ENCODE data around the gene IL13. TPM values are rescaled to one million over a fixed set of nuclear protein-coding genes. Genes with fewer than 3 reads are reported as not detected.

IL13 gene
- total RNA-seq, 1 experiment from 2014 or later, result not detected

DNA sequence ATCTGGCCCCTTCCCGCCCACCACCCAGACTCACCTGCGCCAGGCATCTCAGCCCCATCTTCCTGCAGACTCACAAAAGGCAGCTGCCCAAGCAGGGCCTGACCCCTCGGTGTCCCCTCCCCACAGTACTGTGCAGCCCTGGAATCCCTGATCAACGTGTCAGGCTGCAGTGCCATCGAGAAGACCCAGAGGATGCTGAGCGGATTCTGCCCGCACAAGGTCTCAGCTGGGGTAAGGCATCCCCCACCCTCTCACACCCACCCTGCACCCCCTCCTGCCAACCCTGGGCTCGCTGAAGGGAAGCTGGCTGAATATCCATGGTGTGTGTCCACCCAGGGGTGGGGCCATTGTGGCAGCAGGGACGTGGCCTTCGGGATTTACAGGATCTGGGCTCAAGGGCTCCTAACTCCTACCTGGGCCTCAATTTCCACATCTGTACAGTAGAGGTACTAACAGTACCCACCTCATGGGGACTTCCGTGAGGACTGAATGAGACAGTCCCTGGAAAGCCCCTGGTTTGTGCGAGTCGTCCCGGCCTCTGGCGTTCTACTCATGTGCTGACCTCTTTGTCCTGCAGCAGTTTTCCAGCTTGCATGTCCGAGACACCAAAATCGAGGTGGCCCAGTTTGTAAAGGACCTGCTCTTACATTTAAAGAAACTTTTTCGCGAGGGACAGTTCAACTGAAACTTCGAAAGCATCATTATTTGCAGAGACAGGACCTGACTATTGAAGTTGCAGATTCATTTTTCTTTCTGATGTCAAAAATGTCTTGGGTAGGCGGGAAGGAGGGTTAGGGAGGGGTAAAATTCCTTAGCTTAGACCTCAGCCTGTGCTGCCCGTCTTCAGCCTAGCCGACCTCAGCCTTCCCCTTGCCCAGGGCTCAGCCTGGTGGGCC lies 1.9 kb downstream of the IL13 start:
- ChIA-PET POLR2A (no interaction called here), RAD21 (ENCODE audit: low non-redundant PET in 1 of 2, low total read pairs in 2 of 2, uncharacterized antibody in 2 of 2, unreplicated experiment in 2 of 2) (no interaction called here), CTCF (no interaction called here)
- Histone ChIP-seq H3K36me3 (ENCODE audit: control insufficient read depth in 1 of 2, insufficient read depth in 2 of 2, low read length in 2 of 2) (no peaks in the 10 kb centered on the region), H3K9me2 (ENCODE audit: insufficient read depth) (no peaks in the 10 kb centered on the region), H3K4me3 (replicated peaks in 1 of 2; ENCODE audit: low read depth in 1 of 2, low read length in 2 of 2) (no peak overlapping the region), H3K4me1 (ENCODE audit: control insufficient read depth in 1 of 2, insufficient read depth in 2 of 2, low read length in 2 of 2) (no peaks in the 10 kb centered on the region), H3K4me2 (ENCODE audit: low read length) (no peak overlapping the region), H3K27me3 (ENCODE audit: insufficient read depth, low read length) (no peaks in the 10 kb centered on the region), H3K79me2 (ENCODE audit: insufficient read depth, low read length) (no peaks in the 10 kb centered on the region), H4K20me1 (ENCODE audit: insufficient read depth) (no peaks in the 10 kb centered on the region), H3K27ac (ENCODE audit: low read depth, low read length) (no peak overlapping the region), H2AFZ (ENCODE audit: low read depth, low read length, poor library complexity, severe bottlenecking) (no peak overlapping the region), H3K9ac (ENCODE audit: low read length) (no peak overlapping the region), H3K9me3 (ENCODE audit: control insufficient read depth in 1 of 2, insufficient read depth in 1 of 2, low read depth in 1 of 2, low read length in 2 of 2) (no peaks in the 10 kb centered on the region)
- DNase-seq (ENCODE audit: low read depth, low spot score) (no peak), ATAC-seq (no peak)
- intact Hi-C loops (cut with micrococcal nuclease), result no loop called here
- no TSS peak for BruUV-seq (replicated peaks)
- TF ChIP-seq, protein P1, sequence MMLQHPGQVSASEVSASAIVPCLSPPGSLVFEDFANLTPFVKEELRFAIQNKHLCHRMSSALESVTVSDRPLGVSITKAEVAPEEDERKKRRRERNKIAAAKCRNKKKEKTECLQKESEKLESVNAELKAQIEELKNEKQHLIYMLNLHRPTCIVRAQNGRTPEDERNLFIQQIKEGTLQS (IDR thresholded peaks at IDR 0.05), result no peak
- TF ChIP-seq YY1 (IDR thresholded peaks at IDR 0.05; ENCODE audit: extremely low read depth, insufficient replicate concordance, low read depth, low read length), result no peak
- TF ChIP-seq, protein P2, sequence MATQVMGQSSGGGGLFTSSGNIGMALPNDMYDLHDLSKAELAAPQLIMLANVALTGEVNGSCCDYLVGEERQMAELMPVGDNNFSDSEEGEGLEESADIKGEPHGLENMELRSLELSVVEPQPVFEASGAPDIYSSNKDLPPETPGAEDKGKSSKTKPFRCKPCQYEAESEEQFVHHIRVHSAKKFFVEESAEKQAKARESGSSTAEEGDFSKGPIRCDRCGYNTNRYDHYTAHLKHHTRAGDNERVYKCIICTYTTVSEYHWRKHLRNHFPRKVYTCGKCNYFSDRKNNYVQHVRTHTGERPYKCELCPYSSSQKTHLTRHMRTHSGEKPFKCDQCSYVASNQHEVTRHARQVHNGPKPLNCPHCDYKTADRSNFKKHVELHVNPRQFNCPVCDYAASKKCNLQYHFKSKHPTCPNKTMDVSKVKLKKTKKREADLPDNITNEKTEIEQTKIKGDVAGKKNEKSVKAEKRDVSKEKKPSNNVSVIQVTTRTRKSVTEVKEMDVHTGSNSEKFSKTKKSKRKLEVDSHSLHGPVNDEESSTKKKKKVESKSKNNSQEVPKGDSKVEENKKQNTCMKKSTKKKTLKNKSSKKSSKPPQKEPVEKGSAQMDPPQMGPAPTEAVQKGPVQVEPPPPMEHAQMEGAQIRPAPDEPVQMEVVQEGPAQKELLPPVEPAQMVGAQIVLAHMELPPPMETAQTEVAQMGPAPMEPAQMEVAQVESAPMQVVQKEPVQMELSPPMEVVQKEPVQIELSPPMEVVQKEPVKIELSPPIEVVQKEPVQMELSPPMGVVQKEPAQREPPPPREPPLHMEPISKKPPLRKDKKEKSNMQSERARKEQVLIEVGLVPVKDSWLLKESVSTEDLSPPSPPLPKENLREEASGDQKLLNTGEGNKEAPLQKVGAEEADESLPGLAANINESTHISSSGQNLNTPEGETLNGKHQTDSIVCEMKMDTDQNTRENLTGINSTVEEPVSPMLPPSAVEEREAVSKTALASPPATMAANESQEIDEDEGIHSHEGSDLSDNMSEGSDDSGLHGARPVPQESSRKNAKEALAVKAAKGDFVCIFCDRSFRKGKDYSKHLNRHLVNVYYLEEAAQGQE (IDR thresholded peaks at IDR 0.05; ENCODE audit: low read depth), result no peak
- TF ChIP-seq SRF (IDR thresholded peaks at IDR 0.05; ENCODE audit: low read depth), result no peak
- no peak for TF ChIP-seq EGR1 (IDR thresholded peaks at IDR 0.05; ENCODE audit: low read depth)

Data from HCT116 (cell line).